Neural cell (in vitro differentiated cells): ENCODE results near the gene LAPTM5. TPM values are rescaled to one million over a fixed set of nuclear protein-coding genes. Genes with fewer than 3 reads are reported as not detected.

Source experiments
- H2AFZ ChIP-seq: fragments of 200-600, 300-800 bp; sonication (generic), shearing (Covaris generic); 2 replicates; pipeline ENCODE4 v1.6.0; 2014; ENCODE audit warnings: low read depth, mild to moderate bottlenecking, antibody characterized with exemption, low read length, moderate library complexity
- H3F3A ChIP-seq: fragments of 200-600 bp; shearing (Covaris generic); 2 replicates; pipeline ENCODE4 v1.6.1; 2016; ENCODE audit warnings: mild to moderate bottlenecking, moderate library complexity, mixed read lengths, antibody characterized with exemption, low read length; ENCODE audit not compliant: insufficient read depth, poor library complexity, severe bottlenecking
- H3K27ac ChIP-seq: fragments of 200-600, 300-800 bp; sonication (generic), shearing (Covaris generic); 2 replicates; pipeline ENCODE4 v1.5.1; 2014; ENCODE audit warnings: mild to moderate bottlenecking, low read length, moderate library complexity
- H3K27me3 ChIP-seq: fragments of 300-800, 200-600 bp; sonication (generic), shearing (Covaris generic); 2 replicates; pipeline ENCODE4 v1.6.0; 2014; ENCODE audit warnings: mild to moderate bottlenecking, low read depth, low read length, moderate library complexity; ENCODE audit not compliant: insufficient read depth
- H3K36me3 ChIP-seq: fragments of 300-800, 200-600 bp; sonication (generic), shearing (Covaris generic); 2 replicates; pipeline ENCODE4 v1.5.1; 2014; ENCODE audit warnings: mild to moderate bottlenecking, antibody characterized with exemption, low read length, moderate library complexity; ENCODE audit not compliant: insufficient read depth
- H3K4me2 ChIP-seq: fragments of 300-800, 200-600 bp; sonication (generic), shearing (Covaris generic); 2 replicates; pipeline ENCODE4 v1.6.0; 2014; ENCODE audit warnings: mild to moderate bottlenecking, low read length
- H3K4me3 ChIP-seq: fragments of 300-800, 200-600 bp; sonication (generic), shearing (Covaris generic); 2 replicates; pipeline ENCODE4 v1.5.1; 2014; ENCODE audit warnings: mild to moderate bottlenecking, low read length, moderate library complexity
- H3K79me2 ChIP-seq: fragments of 200-600 bp; shearing (Covaris generic); replicated peaks from 2 replicates; pipeline ENCODE4 v1.6.0; 2014; ENCODE audit warnings: mild to moderate bottlenecking, low read length, moderate library complexity; ENCODE audit not compliant: insufficient read depth
- H3K9ac ChIP-seq: fragments of 300-800, 200-600 bp; sonication (generic), shearing (Covaris generic); 2 replicates; pipeline ENCODE4 v1.6.1; 2016; ENCODE audit warnings: mild to moderate bottlenecking, low read length, mixed read lengths
- H3K9me2 ChIP-seq: fragments of 200-600 bp; shearing (Covaris generic); 2 replicates; pipeline ENCODE4 v1.6.1; 2016; ENCODE audit warnings: mild to moderate bottlenecking, low read length, mixed read lengths; ENCODE audit not compliant: insufficient read depth
- H3K9me3 ChIP-seq: fragments of 200-600, 300-800 bp; sonication (generic), shearing (Covaris generic); 2 replicates; pipeline ENCODE4 v1.6.1; 2016; ENCODE audit warnings: mild to moderate bottlenecking, mixed run types, low read length, moderate library complexity, mixed read lengths
- H4K20me1 ChIP-seq: fragments of 200-600 bp; shearing (Covaris generic); 2 replicates; pipeline ENCODE4 v1.6.1; 2016; ENCODE audit warnings: mild to moderate bottlenecking, mixed run types; ENCODE audit not compliant: insufficient read depth
- CTCF ChIP-seq: fragments of 450-650 bp; IDR thresholded peaks from 2 replicates; pipeline ENCODE4 v1.5.1; 2014; ENCODE audit warnings: antibody characterized with exemption, mild to moderate bottlenecking, moderate library complexity; ENCODE audit not compliant: poor library complexity, severe bottlenecking
- EP300 ChIP-seq: fragments of 450-650 bp; conservative IDR thresholded peaks from 2 replicates; pipeline ENCODE4 v1.6.1; 2014; ENCODE audit warnings: antibody characterized with exemption, mild to moderate bottlenecking, moderate library complexity; ENCODE audit not compliant: poor library complexity, severe bottlenecking
- EZH2 ChIP-seq: fragments of 200-600, 300-800 bp; shearing (Covaris generic), sonication (generic); IDR thresholded peaks from 2 replicates; pipeline ENCODE4 v1.6.1; 2014; ENCODE audit warnings: antibody characterized with exemption, low read length, borderline replicate concordance, mild to moderate bottlenecking; ENCODE audit not compliant: insufficient read depth, poor library complexity, severe bottlenecking
- MXI1 ChIP-seq: fragments of 450-650 bp; conservative IDR thresholded peaks from 2 replicates; pipeline ENCODE4 v1.6.1; 2014; ENCODE audit warnings: antibody characterized with exemption, mild to moderate bottlenecking; ENCODE audit not compliant: poor library complexity, severe bottlenecking
- POLR2AphosphoS5 ChIP-seq: IDR thresholded peaks from 2 replicates; pipeline ENCODE4 v1.6.1; 2012
- RAD21 ChIP-seq: fragments of 450-650 bp; conservative IDR thresholded peaks from 2 replicates; pipeline ENCODE4 v1.6.1; 2014; ENCODE audit warnings: antibody characterized with exemption, mild to moderate bottlenecking, moderate library complexity
- REST ChIP-seq: IDR thresholded peaks from 2 replicates; pipeline ENCODE4 v1.6.1; 2012; ENCODE audit warnings: borderline replicate concordance
- SMC3 ChIP-seq: fragments of 450-650 bp; conservative IDR thresholded peaks from 2 replicates; pipeline ENCODE4 v1.6.1; 2014; ENCODE audit warnings: antibody characterized with exemption, mild to moderate bottlenecking, moderate library complexity; ENCODE audit not compliant: poor library complexity
- TAF1 ChIP-seq: IDR thresholded peaks from 2 replicates; pipeline ENCODE4 v1.6.1; 2012; ENCODE audit warnings: low read depth
- polyA plus RNA-seq: library from polyadenylated mRNA; depleted of rRNA; stranded (reverse); fragments of >200 nt; gene quantifications from 2 replicates; pipeline ENCODE4 v1.2.3, GENCODE V29; 2014

LAPTM5 gene
- polyA plus RNA-seq, 1 donor from 2014 or later, result 0.12 TPM

- no peak overlapping the region for H3K4me3 ChIP-seq
- no peaks in the 10 kb centered on the region for H3K27me3 ChIP-seq
- H3K9ac ChIP-seq, result no peak overlapping the region
- H3F3A ChIP-seq, result no peaks in the 10 kb centered on the region
- TF ChIP-seq SMC3, result no peak
- no peak for TF ChIP-seq TAF1
- TF ChIP-seq RAD21, result no peak
- no peak for TF ChIP-seq POLR2AphosphoS5
- no peak for TF ChIP-seq EP300
- TF ChIP-seq REST, result no peak
- TF ChIP-seq CTCF, result no peak
- TF ChIP-seq EZH2, result no peak
- TF ChIP-seq MXI1, result no peak
- no peaks in the 10 kb centered on the region for H3K9me2 ChIP-seq
- H4K20me1 ChIP-seq, result no peaks in the 10 kb centered on the region
- no peak overlapping the region for H3K27ac ChIP-seq
- no peak overlapping the region for H3K4me2 ChIP-seq
- no peaks in the 10 kb centered on the region for H3K36me3 ChIP-seq
- H3K79me2 ChIP-seq, result no peaks in the 10 kb centered on the region
- H2AFZ ChIP-seq, result no peak overlapping the region
- no peaks in the 10 kb centered on the region for H3K9me3 ChIP-seq
Measured at GRCh38 chr1:30751830-30752650, 5.5 kb downstream of the LAPTM5 start.

- Histone ChIP-seq H3K9me3 (no peaks in the 10 kb centered on the region), H3F3A (no peaks in the 10 kb centered on the region), H2AFZ (no peak overlapping the region), H3K4me2 (no peak overlapping the region), H3K27me3 (no peaks in the 10 kb centered on the region), H3K79me2 (no peaks in the 10 kb centered on the region), H3K27ac (no peak overlapping the region), H3K36me3 (no peaks in the 10 kb centered on the region), H4K20me1 (no peaks in the 10 kb centered on the region), H3K9ac (no peak overlapping the region), H3K9me2 (no peaks in the 10 kb centered on the region), H3K4me3 (no peak overlapping the region)
- TF ChIP-seq MXI1 (no peak), RAD21 (no peak), EZH2 (no peak), EP300 (no peak), POLR2AphosphoS5 (no peak), CTCF (no peak), TAF1 (no peak), REST (no peak), SMC3 (no peak)
Measured at GRCh38 chr1:30750731-30751291, 6.8 kb downstream of the LAPTM5 start.
